GM12878 (cell line): ENCODE results near the gene UBE2Q2.

ENCODE experiments used
- BHLHE40 ChIP-seq, 2 experiments: fragments of 450-650 bp in 1 of 2; IDR thresholded peaks; 2 replicates each; pipeline ENCODE4 v1.6.1; 2011 to 2017; ENCODE audit warnings: low read depth in 2 of 2, borderline replicate concordance in 1 of 2, improper control_type of control experiment in 1 of 2, low read length in 1 of 2, mild to moderate bottlenecking in 1 of 2
- CTCF ChIP-seq, 3 experiments: IDR thresholded peaks in 2 of 3; conservative IDR thresholded peaks in 1 of 3; 2 replicates each; pipeline ENCODE4 v1.5.1; 2011; ENCODE audit warnings: low read depth in 3 of 3, low read length in 3 of 3, mild to moderate bottlenecking in 3 of 3, control low read depth in 2 of 3, moderate library complexity in 2 of 3, inconsistent platforms in 1 of 3, mixed read lengths in 1 of 3; ENCODE audit not compliant: control insufficient read depth in 2 of 3, insufficient read depth in 1 of 3; ENCODE audit errors: extremely low read depth in 1 of 3
- EP300 ChIP-seq, 2 experiments: fragments of 150-350 bp in 1 of 2; IDR thresholded peaks; 2 replicates each; pipeline ENCODE4 v1.6.1; 2011 to 2012; ENCODE audit warnings: low read depth in 2 of 2, low read length in 2 of 2, borderline replicate concordance in 1 of 2, improper control_type of control experiment in 1 of 2, inconsistent platforms in 1 of 2; ENCODE audit not compliant: control insufficient read depth in 1 of 2
- ESRRA ChIP-seq: IDR thresholded peaks from 2 replicates; pipeline ENCODE4 v1.6.1; 2012; ENCODE audit warnings: mild to moderate bottlenecking, low read length, improper control_type of control experiment
- KLF5 ChIP-seq: fragments of 450-650 bp; IDR thresholded peaks from 2 replicates; pipeline ENCODE4 v1.6.1; 2014; ENCODE audit warnings: mild to moderate bottlenecking; ENCODE audit not compliant: partially characterized antibody
- MXI1 ChIP-seq: fragments of 150-350 bp; IDR thresholded peaks from 2 replicates; pipeline ENCODE4 v1.6.1; 2011; ENCODE audit warnings: low read depth, mild to moderate bottlenecking, inconsistent platforms, low read length, improper control_type of control experiment
- NFXL1 ChIP-seq: fragments of 450-650 bp; IDR thresholded peaks from 2 replicates; pipeline ENCODE4 v1.6.1; 2017; ENCODE audit warnings: antibody characterized with exemption, mild to moderate bottlenecking, borderline replicate concordance
- SMC3 ChIP-seq: IDR thresholded peaks from 2 replicates; pipeline ENCODE4 v1.6.1; 2011; ENCODE audit warnings: low read length, improper control_type of control experiment, borderline replicate concordance
- ZNF274 ChIP-seq: IDR thresholded peaks from one replicate; pipeline ENCODE4 v1.8.0; 2011; ENCODE audit not compliant: insufficient read length, insufficient read depth

DNA sequence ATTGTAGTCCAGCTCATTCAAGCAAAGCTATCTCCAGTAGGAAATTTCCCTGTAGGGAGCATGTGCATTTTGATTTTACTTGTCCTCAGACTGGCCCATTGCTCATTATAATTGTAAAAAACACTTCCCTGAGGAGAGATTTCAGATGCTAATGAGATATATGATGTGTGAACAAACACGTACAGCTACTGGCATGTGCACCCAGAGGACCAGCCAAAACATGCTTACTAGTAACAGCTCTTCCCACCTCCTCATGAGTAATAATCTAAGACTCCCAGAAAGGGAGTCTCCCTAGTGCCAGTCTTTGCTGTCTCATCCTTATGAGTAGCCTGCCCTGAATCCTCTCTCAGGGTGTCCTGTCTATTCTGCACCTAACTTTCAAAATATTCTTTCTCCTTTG, 103.8 kb downstream of the UBE2Q2 start:
- TF ChIP-seq CTCF (IDR thresholded peaks at IDR 0.05 in 2 of 3, conservative IDR thresholded peaks at IDR 0.05 in 1 of 3; ENCODE audit: control insufficient read depth in 2 of 3, extremely low read depth in 1 of 3, insufficient read depth in 1 of 3, low read depth in 3 of 3, low read length in 3 of 3), result no peak
- TF ChIP-seq ESRRA, result no peak
- no peak for TF ChIP-seq ZNF274
- TF ChIP-seq NFXL1, result no peak
- no peak for TF ChIP-seq KLF5
- TF ChIP-seq EP300 (IDR thresholded peaks at IDR 0.05; ENCODE audit: borderline replicate concordance in 1 of 2, control insufficient read depth in 1 of 2, low read depth in 2 of 2, low read length in 2 of 2), result no peak
- no peak for TF ChIP-seq MXI1
- no peak for TF ChIP-seq BHLHE40 (IDR thresholded peaks at IDR 0.05; ENCODE audit: borderline replicate concordance in 1 of 2, low read depth in 2 of 2, low read length in 1 of 2)
- no peak for TF ChIP-seq SMC3
